HTR-8/SVneo (cell line): ENCODE measurements around the gene PRIMA1.

ENCODE experiments used
- DNase-seq: peaks from one replicate; pipeline ENCODE4 v3.0.0; 2011; ENCODE audit warnings: low spot score, mixed read lengths; ENCODE audit not compliant: insufficient read length
- FAIRE-seq: peaks from 2 replicates; lab custom pipeline; 2011; peaks lifted over from hg19 to GRCh38; lab: Jason Lieb, UNC

The PRIMA1 gene

DNA sequence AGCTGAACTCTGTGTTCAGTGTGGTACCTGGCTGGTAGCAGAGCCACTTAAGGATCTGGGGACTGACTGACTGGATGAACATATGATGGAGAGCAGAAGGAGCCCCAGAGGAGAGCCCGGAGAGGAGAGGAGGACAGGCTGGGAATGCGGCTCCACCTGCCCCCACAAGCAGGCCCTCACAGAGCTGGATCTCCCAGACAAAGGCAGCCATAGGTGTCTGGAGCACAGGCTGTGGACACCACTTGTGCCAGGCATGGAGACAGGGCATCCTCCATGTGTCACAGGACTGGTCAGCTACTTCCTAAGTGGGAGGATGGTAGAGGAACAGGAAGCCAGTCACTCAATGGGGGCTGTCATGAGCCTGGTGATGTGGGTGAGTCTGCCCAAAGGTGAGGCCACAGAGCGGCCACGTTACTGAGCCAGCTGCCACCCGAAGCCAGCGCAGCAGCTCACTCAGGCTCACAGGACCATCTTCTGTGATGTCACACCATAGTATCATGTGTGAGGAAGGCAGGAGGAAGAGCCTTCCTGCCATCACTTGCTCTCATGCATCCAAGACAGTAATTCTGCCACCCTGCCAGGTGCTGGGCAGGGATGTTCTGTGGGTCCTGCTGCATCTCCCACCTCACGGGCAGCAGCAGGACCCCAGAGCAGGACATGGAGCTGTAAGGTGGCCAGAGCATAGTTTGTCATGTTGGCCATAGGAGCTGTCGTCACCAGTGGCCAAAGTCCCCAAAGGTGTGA, 72.1 kb downstream of the PRIMA1 start:
- DNase-seq (no peak), FAIRE-seq (no peak)

DNA sequence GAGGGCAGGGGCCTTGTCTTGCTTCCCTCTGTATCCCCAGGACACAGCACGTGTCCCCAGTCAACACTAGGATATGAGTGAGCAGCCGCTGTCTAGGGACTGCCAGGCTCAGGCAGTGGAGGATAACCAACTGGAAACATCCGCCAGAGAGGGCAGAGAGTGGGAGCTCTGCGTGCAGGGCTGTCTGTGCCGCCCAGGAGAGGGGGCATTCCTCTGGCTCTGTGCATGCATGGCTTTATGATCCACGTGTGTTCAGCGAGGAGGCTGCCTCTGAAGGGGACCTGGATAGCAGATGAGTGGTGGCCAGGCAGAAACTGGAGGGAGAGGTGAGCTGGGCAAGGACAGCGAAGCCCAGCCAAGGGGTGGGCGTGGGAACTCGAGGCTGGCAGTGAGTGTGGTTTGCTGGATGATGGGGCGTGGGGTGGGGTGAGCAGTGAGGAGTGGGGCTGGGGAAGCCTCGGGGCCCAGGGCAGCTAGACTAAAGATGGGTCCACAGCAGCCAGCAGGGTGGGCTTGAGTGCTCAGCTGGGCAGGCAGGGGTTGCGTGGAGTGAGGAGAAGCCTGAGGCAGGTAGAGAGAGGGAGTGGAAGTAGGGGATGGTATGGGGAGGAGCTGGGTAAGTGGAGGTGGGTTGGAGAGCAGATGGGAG, 72.9 kb downstream of the PRIMA1 start:
- DNase-seq (no peak), FAIRE-seq (no peak)

DNA sequence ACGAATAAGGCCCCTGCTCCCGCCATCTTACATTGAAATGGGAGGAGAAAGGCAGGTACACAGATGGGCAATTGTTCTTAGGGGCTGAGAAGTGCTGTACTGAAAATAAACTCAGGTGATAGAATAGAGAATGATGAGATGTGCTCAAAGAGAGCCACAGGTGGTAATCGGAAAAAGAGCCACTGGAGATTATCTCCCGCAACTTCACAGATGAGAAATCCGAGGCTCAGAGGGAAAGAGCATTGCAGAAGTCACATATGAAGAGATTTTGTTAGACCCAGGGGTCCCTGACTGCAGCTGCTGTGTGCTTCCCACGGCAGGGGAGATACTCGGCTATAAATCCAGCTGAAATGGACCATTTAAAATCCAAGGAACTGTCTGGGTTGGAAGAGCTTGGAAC, 73.7 kb downstream of the PRIMA1 start:
- no peak for DNase-seq
- no peak for FAIRE-seq

DNA sequence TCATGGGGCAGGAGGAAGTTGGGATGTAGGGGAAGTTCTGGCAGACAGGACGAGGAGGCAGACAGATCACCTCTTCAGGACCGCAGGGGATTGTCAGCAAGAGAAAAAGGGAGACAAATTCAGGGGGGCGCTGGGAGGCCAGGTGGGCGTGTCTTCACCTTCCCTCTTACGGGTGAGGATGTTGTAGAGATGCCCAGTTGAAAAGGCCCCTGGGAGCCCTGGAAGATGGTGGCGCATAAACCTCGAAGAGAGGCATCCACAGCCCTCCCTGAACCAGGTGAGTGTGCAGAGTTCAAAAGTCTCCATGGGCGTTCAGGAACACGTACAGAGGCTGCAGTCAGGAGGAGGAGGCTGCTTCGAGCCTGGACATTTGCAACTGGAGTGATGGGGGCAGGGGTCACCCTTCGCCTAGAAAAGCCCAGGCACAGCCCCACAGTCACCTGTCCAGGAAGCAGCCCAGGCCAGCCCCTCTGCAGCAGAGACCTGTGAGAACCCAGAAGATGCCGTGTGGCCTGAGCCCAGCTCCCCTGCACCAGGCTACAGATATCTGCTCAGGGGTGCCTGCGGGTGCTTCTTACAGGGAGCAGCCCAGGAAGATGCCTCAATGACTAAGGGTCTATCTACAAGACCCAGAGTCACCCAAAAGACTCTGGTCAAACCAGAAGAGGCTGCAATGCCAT, 74.4 kb downstream of the PRIMA1 start:
- no peak for DNase-seq
- no peak for FAIRE-seq

GRCh38 chr14:93712838-93713724, 75.2 kb downstream of the PRIMA1 start:
- FAIRE-seq (no peak), DNase-seq (no peak)

DNA sequence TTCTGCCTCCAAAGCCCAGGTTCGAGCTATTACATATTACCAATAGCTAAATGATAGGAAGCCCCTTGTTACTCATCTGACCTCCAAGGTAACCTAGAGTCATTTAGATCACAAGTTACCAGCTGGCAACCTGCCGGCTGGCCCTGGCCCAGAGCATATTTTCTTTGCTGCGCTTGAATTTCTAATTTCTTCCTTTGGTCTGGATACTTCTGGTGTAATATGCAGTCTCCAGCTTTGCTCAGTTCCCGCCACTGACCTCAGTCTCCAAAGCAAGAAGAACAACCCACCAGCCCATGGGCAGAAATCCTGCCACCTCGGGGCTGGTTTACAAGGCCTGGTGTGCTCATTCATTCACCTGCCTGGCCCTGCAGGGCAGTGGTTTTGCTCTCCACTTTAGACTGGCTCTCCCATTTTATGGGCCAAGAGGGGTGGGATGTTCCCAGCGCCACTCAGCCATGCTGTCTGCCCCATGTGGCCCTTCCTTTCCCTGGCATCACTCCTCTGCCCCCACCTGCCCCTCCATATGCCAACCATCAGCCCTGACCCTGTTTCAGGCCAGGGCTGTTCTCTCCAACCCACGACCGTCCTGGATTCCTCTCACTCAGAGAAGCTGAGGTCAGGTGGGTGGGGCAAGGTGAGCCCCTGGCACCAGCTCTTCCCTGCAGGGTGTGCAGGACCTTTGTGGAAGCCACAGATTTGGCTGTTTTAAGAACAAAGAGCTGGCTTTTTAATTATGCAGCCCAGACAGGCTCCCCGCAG, 76.0 kb downstream of the PRIMA1 start:
- DNase-seq = no peak
- no peak for FAIRE-seq

DNA sequence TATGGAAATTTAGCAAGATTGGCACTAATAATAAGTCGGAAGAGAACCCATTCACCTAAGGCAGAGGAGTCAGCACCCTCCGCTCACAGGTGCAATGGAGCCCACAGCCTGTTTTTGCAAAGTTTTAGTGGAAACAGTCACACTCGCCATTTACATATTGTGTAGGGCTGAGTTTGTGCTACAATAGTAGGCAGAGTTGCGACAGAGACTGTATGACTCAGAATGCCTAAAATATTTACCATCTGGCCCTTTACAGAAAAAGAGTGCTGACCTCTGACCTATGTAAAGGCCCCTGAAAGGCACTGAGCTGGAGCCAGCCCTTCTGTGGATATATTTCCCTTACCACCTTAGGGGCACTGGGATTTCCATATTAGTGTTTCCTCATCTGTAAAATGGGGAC, 79.0 kb downstream of the PRIMA1 start:
- FAIRE-seq (no peak), DNase-seq (no peak)

DNA sequence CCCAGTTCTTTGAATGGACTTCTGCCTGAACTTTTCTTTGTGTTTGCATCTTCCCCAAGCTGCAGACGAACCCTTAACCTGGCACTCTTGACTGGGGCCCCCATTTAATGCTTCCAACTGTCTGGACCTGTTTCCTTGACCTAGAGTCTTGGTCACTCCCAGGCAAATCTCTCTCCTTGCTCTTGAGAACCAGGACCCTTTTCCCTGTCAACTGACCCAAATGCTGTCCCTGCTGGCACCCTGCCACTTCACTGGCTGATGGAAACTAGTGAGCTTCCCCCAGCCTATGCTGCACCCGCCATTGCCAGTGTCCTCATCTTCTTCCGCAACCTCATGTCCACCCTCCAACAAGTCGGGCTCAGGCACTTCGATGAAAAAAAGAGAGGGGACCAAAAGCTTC, 79.5 kb downstream of the PRIMA1 start:
- FAIRE-seq (no peak), DNase-seq (no peak)

GRCh38 chr14:93708311-93708734, 80.0 kb downstream of the PRIMA1 start:
- no peak for FAIRE-seq

GRCh38 chr14:93707475-93707874, 80.8 kb downstream of the PRIMA1 start:
- FAIRE-seq (no peak), DNase-seq (no peak)

More at GRCh38 chr14:93708311-93708734, 80.0 kb downstream of the PRIMA1 start:
- no peak for DNase-seq

DNA sequence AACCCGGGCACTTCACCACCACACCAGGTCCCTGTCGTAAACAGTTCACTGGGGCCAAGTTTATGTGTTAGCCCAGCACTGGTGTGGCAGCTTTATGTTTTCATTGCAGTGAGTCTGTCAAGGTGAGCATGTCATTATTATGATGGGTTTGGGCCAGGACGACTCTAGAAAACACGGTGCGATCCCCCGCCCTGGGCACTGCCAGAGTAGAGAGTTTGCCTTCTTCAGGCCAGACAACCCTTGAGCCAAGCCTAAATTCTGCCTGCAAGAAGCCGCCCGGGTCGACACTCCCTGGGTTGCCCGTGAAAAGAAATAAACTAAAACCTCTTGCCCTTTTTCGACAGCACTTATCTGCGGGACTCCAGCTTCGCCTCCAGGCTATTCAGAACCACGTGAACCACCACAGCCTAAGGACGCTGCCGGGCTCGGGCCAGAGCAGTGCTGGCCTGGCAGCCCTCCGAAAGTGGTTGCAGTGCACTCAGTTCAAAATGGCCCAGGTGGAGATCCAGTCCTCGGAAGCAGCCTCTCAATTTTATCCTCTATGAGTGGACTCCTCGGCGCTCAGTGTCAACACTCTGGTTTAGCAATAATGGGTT, 81.8 kb downstream of the PRIMA1 start:
- no peak for FAIRE-seq

DNA sequence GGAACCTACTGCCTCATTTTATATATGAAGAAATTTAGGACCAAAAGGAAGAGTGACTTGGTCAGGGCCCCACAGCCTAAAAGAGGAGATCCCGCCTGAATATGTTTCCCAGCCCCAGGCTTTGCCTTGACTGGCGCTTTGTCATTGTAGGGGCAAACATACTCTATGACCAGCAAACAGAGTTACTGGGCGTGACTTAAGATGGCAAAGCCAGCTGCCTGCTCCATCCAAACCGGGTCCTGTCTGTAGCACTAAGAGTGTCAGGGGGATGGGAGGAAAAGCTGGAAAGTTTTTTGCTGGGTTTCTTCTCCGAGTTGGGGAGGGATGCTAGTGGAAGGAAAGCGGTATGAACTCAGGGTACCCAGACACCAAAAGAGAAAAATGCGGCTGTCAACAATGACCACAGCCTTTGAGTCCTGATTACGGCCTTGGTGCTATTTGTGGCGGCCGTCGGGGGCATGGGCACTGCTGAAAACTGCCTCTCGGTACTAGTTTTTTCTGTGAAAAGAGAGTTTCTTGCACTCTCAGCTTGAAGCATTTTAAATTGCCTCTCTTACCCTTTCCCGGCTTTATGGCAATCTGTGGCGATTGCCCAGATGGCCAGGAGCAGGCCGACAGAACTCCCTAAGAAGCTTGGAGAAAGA, 82.7 kb downstream of the PRIMA1 start:
- DNase-seq (no peak), FAIRE-seq (no peak)

More for the DNA sequence above, 81.8 kb downstream of the PRIMA1 start:
- no peak for DNase-seq

- FAIRE-seq (no peak), DNase-seq (no peak)
Measured at GRCh38 chr14:93703941-93704340, 84.3 kb downstream of the PRIMA1 start.

DNA sequence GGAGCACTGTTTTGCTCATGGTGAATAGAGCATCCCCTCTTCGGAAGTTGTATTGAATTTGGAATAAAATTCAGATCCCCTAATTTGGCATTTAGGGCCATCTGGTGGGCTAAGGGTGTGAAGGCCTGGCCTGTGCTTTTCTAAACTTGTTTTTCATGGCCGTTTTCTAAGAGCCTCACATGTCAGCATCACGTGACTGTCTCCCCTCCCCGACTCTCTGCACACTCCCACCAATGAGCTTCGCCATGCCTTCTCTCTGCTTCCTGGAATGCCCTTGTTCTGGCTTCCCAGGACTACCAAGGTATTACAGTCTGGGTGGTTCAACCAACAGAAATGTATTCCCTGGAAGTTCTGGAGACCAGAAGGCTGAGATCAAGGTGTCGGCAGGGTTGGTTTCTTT, 85.3 kb downstream of the PRIMA1 start:
- DNase-seq (no peak), FAIRE-seq (no peak)

DNA sequence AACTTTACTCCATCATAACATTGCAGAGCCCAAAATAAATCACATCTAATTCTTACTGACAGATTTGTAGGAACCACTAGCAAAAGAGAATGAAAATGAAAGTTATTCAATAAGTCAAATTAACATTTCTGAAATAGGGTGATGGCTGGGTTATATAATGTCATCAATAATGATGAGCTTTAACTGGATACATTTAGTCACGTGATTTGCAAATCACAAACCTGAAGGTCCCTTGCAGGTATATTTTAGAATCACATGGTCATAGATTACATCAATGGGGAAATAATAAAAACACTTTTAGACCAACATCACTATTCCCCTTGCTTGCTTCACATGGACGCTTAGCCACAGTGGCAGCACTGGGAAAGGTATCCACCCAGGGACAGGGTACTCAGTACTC, 86.7 kb downstream of the PRIMA1 start:
- DNase-seq (no peak), FAIRE-seq (no peak)

DNA sequence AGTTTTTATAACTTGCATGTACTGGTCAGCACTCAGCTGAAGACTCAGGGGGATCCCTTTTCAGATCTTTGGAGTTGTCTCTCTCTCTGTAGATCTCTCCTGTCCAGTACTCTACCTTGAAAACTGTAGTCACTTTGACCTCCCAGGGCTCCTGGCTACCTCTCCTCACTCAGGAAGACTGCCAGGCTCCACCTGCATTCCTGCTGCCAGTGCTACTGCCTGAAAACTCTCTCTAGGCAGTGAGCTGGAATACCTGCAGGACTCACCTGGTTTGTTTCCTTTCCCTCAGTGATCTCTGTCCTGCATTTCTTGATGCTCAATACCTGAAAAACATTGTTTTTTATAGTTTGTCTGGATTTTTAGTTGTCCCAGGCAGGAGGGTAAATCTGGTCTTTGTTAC, 87.4 kb downstream of the PRIMA1 start:
- FAIRE-seq (no peak), DNase-seq (no peak)

GRCh38 chr14:93693914-93694313, 94.4 kb downstream of the PRIMA1 start:
- FAIRE-seq (no peak), DNase-seq (no peak)

DNA sequence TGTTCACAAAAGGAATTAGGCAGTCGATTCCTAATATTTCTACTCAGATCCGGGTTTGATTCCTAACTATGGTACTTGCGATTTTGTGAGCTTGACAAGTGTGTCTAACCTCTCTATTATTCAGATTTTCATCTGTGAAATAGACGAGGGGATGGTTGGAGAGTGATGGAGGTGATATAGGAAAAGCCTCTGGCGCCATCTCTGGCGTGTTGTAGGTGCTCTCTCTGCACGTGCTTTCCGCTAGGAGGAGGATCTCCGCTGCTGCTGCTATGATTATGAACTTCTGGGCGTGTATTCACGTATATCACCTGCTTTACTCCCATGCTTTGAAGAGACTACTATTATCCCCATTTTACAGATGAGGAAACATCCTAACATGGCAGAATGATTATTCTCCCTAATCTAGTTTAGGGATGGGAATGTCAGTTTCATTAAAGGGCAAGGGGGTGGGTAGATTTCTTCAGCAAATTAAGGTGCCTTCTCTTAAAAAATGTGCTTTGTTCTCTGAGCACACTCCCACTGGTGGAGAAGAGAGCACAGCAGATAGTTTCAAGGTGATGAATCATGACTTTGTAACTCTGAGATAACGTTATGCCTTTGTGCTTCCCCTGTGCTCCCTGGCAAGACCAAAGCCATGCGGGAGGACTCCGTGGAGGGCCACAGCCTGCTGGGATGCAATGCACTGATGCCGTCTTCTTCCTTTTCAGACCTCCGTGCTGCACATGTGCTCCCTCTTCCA, 97.1 kb downstream of the PRIMA1 start:
- FAIRE-seq (no peak), DNase-seq (no peak)
